ENCODE results near the gene CELSR1. TPM values are rescaled to one million over a fixed set of nuclear protein-coding genes. Genes with fewer than 3 reads are reported as not detected.

CELSR1 gene
- total RNA-seq, 3 donors from 2014 or later = 0.96 to 36.7 (median 21.2) TPM

GRCh38 chr22:46327691-46328465 is 209.5 kb downstream of the CELSR1 start:
- DNase-seq (ENCODE audit: low spot score in 2 of 2) = no peak
- no peaks in the 10 kb centered on the region for H3K27me3 ChIP-seq
- no peaks in the 10 kb centered on the region for H3K4me1 ChIP-seq
- no peaks in the 10 kb centered on the region for H3K36me3 ChIP-seq
- intact Hi-C loops (cut with DNase I; ENCODE audit: low total_unique reads) = no loop called here
- H3K4me3 ChIP-seq = no peak overlapping the region
- no peaks in the 10 kb centered on the region for H3K9me3 ChIP-seq
- no peak overlapping the region for H3K27ac ChIP-seq
- TF ChIP-seq POLR2A (IDR thresholded peaks at IDR 0.05) (no peak), POLR2AphosphoS5 (IDR thresholded peaks at IDR 0.05) (no peak), CTCF (IDR thresholded peaks at IDR 0.05) (no peak)

GRCh38 chr22:46326066-46326680 is 211.2 kb downstream of the CELSR1 start:
- no peak for TF ChIP-seq CTCF (IDR thresholded peaks at IDR 0.05)
- TF ChIP-seq POLR2A (IDR thresholded peaks at IDR 0.05) = no peak
- no peak for TF ChIP-seq POLR2AphosphoS5 (IDR thresholded peaks at IDR 0.05)
- Histone ChIP-seq H3K27ac (no peak overlapping the region), H3K4me1 (no peaks in the 10 kb centered on the region), H3K4me3 (no peak overlapping the region), H3K9me3 (no peaks in the 10 kb centered on the region), H3K27me3 (no peaks in the 10 kb centered on the region), H3K36me3 (no peaks in the 10 kb centered on the region)
- DNase-seq (ENCODE audit: low spot score in 2 of 2) = no peak
- intact Hi-C loops (cut with DNase I; ENCODE audit: low total_unique reads) = no loop called here

GRCh38 chr22:46323162-46323561 is 214.3 kb downstream of the CELSR1 start:
- Histone ChIP-seq H3K4me3 (no peak overlapping the region), H3K27ac (no peak overlapping the region), H3K4me1 (no peaks in the 10 kb centered on the region), H3K27me3 (no peaks in the 10 kb centered on the region), H3K9me3 (no peaks in the 10 kb centered on the region), H3K36me3 (no peaks in the 10 kb centered on the region)
- intact Hi-C loops (cut with DNase I; ENCODE audit: low total_unique reads) = no loop called here
- no peak for DNase-seq (ENCODE audit: low spot score in 2 of 2)
- TF ChIP-seq CTCF (IDR thresholded peaks at IDR 0.05) (no peak), POLR2AphosphoS5 (IDR thresholded peaks at IDR 0.05) (no peak), POLR2A (IDR thresholded peaks at IDR 0.05) (no peak)

GRCh38 chr22:46322711-46323110 is 214.7 kb downstream of the CELSR1 start:
- intact Hi-C loops (cut with DNase I; ENCODE audit: low total_unique reads) = no loop called here
- H3K27me3 ChIP-seq = no peaks in the 10 kb centered on the region
- H3K27ac ChIP-seq = no peak overlapping the region
- no peak overlapping the region for H3K4me3 ChIP-seq
- TF ChIP-seq POLR2AphosphoS5 (IDR thresholded peaks at IDR 0.05) (no peak), POLR2A (IDR thresholded peaks at IDR 0.05) (no peak), CTCF (IDR thresholded peaks at IDR 0.05) (no peak)
- no peaks in the 10 kb centered on the region for H3K9me3 ChIP-seq
- no peaks in the 10 kb centered on the region for H3K4me1 ChIP-seq
- DNase-seq (ENCODE audit: low spot score in 2 of 2) = no peak
- no peaks in the 10 kb centered on the region for H3K36me3 ChIP-seq

GRCh38 chr22:46320716-46321386 is 216.6 kb downstream of the CELSR1 start:
- no peak for DNase-seq (ENCODE audit: low spot score in 2 of 2)
- intact Hi-C loops (cut with DNase I; ENCODE audit: low total_unique reads) = no loop called here
- Histone ChIP-seq H3K9me3 (no peaks in the 10 kb centered on the region), H3K4me3 (no peak overlapping the region), H3K4me1 (no peaks in the 10 kb centered on the region), H3K36me3 (no peaks in the 10 kb centered on the region), H3K27ac (no peak overlapping the region), H3K27me3 (no peaks in the 10 kb centered on the region)
- TF ChIP-seq POLR2A (IDR thresholded peaks at IDR 0.05) = no peak
- TF ChIP-seq CTCF (IDR thresholded peaks at IDR 0.05) = no peak
